Measurements from ENCODE around the gene ITGA7. TPM values are rescaled to one million over a fixed set of nuclear protein-coding genes. Genes with fewer than 3 reads are reported as not detected.

The ITGA7 gene
- total RNA-seq, 1 donor from 2014 or later, result 43.4 TPM

DNA sequence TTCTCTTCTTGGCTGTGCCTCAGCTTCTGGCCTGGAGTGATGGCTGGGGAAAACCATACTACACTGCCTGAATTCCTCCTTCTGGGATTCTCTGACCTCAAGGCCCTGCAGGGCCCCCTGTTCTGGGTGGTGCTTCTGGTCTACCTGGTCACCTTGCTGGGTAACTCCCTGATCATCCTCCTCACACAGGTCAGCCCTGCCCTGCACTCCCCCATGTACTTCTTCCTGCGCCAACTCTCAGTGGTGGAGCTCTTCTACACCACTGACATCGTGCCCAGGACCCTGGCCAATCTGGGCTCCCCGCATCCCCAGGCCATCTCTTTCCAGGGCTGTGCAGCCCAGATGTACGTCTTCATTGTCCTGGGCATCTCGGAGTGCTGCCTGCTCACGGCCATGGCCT lies 70.9 kb downstream of the ITGA7 start, which contains the start of gene OR10P1:
TSS of gene OR10P1 (plus strand) at position 40 of the 400 bp plus-strand sequence. CDS start at position 40, 0 bp downstream.
- Mint-ChIP-seq H3K36me3 (no peaks in the 10 kb centered on the region), H3K9me3 (peaks cover 4% of the 10 kb centered on the region), H3K4me3 (peak within 1 kb of the TSS; percentile 24), H3K27me3 (ENCODE audit: insufficient read depth, low read depth) (peaks cover 15% of the 10 kb centered on the region), H3K4me1 (no peaks in the 10 kb centered on the region), H3K27ac (peak within 1 kb of the TSS; percentile 24)
- DNase-seq (ENCODE audit: low spot score), result no peak
- no peaks in the 10 kb centered on the region for H3K4me1 ChIP-seq
- H3K4me2 ChIP-seq, result no peak within 1 kb of the TSS
- H3F3A ChIP-seq (ENCODE audit: low read depth), result no peaks in the 10 kb centered on the region
- no peak within 1 kb of the TSS for H3K9ac ChIP-seq
- H3K36me3 ChIP-seq, result no peaks in the 10 kb centered on the region
- no peaks in the 10 kb centered on the region for H3K27me3 ChIP-seq
- H3K27ac ChIP-seq, result no peak within 1 kb of the TSS
- H4K20me1 ChIP-seq (ENCODE audit: low read depth), result no peaks in the 10 kb centered on the region
- H3K9me3 ChIP-seq (ENCODE audit: low read depth), result no peaks in the 10 kb centered on the region
- H2AFZ ChIP-seq (replicated peaks), result no peak within 1 kb of the TSS
- TF ChIP-seq EZH2phosphoT487 (IDR thresholded peaks at IDR 0.05), result no peak
- TF ChIP-seq EZH2 (IDR thresholded peaks at IDR 0.05), result no peak
- TF ChIP-seq, protein P1, sequence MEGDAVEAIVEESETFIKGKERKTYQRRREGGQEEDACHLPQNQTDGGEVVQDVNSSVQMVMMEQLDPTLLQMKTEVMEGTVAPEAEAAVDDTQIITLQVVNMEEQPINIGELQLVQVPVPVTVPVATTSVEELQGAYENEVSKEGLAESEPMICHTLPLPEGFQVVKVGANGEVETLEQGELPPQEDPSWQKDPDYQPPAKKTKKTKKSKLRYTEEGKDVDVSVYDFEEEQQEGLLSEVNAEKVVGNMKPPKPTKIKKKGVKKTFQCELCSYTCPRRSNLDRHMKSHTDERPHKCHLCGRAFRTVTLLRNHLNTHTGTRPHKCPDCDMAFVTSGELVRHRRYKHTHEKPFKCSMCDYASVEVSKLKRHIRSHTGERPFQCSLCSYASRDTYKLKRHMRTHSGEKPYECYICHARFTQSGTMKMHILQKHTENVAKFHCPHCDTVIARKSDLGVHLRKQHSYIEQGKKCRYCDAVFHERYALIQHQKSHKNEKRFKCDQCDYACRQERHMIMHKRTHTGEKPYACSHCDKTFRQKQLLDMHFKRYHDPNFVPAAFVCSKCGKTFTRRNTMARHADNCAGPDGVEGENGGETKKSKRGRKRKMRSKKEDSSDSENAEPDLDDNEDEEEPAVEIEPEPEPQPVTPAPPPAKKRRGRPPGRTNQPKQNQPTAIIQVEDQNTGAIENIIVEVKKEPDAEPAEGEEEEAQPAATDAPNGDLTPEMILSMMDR (IDR thresholded peaks at IDR 0.05), result no peak
- H3K79me2 ChIP-seq (ENCODE audit: low read depth), result no peaks in the 10 kb centered on the region
- no peak within 1 kb of the TSS for H3K4me3 ChIP-seq

DNA sequence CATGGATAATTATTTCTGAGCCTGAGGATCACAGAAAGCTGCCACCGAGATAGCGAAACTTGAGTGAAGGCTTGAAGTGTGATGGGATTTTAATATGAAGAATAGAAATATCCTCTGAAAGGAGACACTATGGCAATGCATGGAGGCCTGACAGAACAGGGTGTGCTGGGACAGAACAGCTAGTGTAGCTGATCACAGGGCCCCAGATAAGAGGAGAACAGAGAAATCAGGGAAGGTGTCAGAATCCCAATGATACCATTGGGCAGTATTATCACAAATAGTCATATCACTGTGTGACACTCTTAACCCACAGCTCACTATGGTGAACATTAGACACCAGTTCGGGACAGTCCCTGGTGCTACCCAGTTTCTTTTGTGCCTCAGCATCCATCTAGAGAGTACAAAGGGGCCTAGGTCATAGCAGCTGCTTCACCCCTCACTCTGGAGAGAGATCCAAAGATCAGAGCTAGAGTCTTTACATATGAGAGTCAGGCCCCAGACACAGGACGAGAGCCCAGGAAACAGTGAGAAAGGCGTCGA lies 71.5 kb downstream of the ITGA7 start:
- Histone ChIP-seq H3K4me1 (no peaks in the 10 kb centered on the region), H3K27ac (no peak overlapping the region), H3F3A (ENCODE audit: low read depth) (no peaks in the 10 kb centered on the region), H4K20me1 (ENCODE audit: low read depth) (no peaks in the 10 kb centered on the region), H3K36me3 (no peaks in the 10 kb centered on the region), H3K79me2 (ENCODE audit: low read depth) (no peaks in the 10 kb centered on the region), H2AFZ (replicated peaks) (no peak overlapping the region), H3K4me2 (no peak overlapping the region), H3K4me3 (no peak overlapping the region), H3K27me3 (no peaks in the 10 kb centered on the region), H3K9ac (no peak overlapping the region), H3K9me3 (ENCODE audit: low read depth) (no peaks in the 10 kb centered on the region)
- Mint-ChIP-seq H3K4me1 (no peaks in the 10 kb centered on the region), H3K36me3 (no peaks in the 10 kb centered on the region), H3K9me3 (peaks cover 4% of the 10 kb centered on the region), H3K27me3 (ENCODE audit: insufficient read depth, low read depth) (peaks cover 15% of the 10 kb centered on the region), H3K4me3 (no peak overlapping the region), H3K27ac (no peak overlapping the region)
- DNase-seq (ENCODE audit: low spot score), result no peak
- no peak for TF ChIP-seq EZH2phosphoT487 (IDR thresholded peaks at IDR 0.05)
- TF ChIP-seq EZH2 (IDR thresholded peaks at IDR 0.05), result no peak
- TF ChIP-seq, protein P1 (IDR thresholded peaks at IDR 0.05), result no peak

Small RNAs within 50 kb of the gene (small RNA-seq; reads per million reads assigned to genes)
- gene AC009779.1 (not detected), gene AC009779.5 (not detected), gene RF00017 (not detected)

Other genes starting within 250 kb of the ITGA7 start
- gene OR6C70, start 237.8 kb downstream of the ITGA7 start, total RNA-seq (ENCODE audit: low replicate concordance), result not detected in 2 replicates
- gene OR6C68, start 215.5 kb downstream of the ITGA7 start, total RNA-seq (ENCODE audit: low replicate concordance), result not detected in 2 replicates
- not detected in 2 replicates for gene OR6C4, start 158.3 kb downstream of the ITGA7 start, total RNA-seq (ENCODE audit: low replicate concordance)
- not detected in 2 replicates for gene OR2AP1, start 135.4 kb downstream of the ITGA7 start, total RNA-seq (ENCODE audit: low replicate concordance)
- not detected in 2 replicates for gene OR10P1, start 71.0 kb downstream of the ITGA7 start, total RNA-seq (ENCODE audit: low replicate concordance)
- 48.1 and 92.5 TPM in 2 replicates for gene BLOC1S1, start 8.1 kb upstream of the ITGA7 start, total RNA-seq (ENCODE audit: low replicate concordance)
- gene RDH5, start 12.5 kb upstream of the ITGA7 start, total RNA-seq (ENCODE audit: low replicate concordance), result 3.0 and 14.6 TPM in 2 replicates
- gene CD63, start 21.1 kb upstream of the ITGA7 start, total RNA-seq (ENCODE audit: low replicate concordance), result 257 and 305 TPM in 2 replicates
- 9.1 and 21.9 TPM in 2 replicates for gene GDF11, start 35.2 kb upstream of the ITGA7 start, total RNA-seq (ENCODE audit: low replicate concordance)
- gene SARNP, start 109.8 kb upstream of the ITGA7 start, total RNA-seq (ENCODE audit: low replicate concordance), result 166 and 266 TPM in 2 replicates
- gene ORMDL2, start 110.1 kb upstream of the ITGA7 start, total RNA-seq (ENCODE audit: low replicate concordance), result 12.5 and 16.0 TPM in 2 replicates
- 29.9 and 39.9 TPM in 2 replicates for gene DNAJC14, start 121.7 kb upstream of the ITGA7 start, total RNA-seq (ENCODE audit: low replicate concordance)
- gene MMP19, start 135.0 kb upstream of the ITGA7 start, total RNA-seq (ENCODE audit: low replicate concordance), result 0.13 and 0.28 TPM in 2 replicates
- gene PYM1, start 220.0 kb upstream of the ITGA7 start, total RNA-seq (ENCODE audit: low replicate concordance), result 44.6 and 72.5 TPM in 2 replicates
- 24.1 and 27.0 TPM in 2 replicates for gene DGKA, start 223.3 kb upstream of the ITGA7 start, total RNA-seq (ENCODE audit: low replicate concordance)

All from neural progenitor cell (in vitro differentiated cells).